GM13977 (cell line): ENCODE results near the gene SPECC1.

Source experiments
- DNase-seq: peaks from one replicate; pipeline ENCODE4 v3.0.0; 2012; ENCODE audit warnings: low spot score
- in situ Hi-C: fragments of 300-500 bp; cut with MboI; formaldehyde crosslinking; loops from one replicate; pipeline ENCODE4 v1.12.0; 2022; ENCODE audit warnings: low sequenced_read_pairs, low pct_unique_long_range_greater_than_20kb, mixed read lengths, inconsistent platforms; ENCODE audit not compliant: unreplicated experiment
- TF ChIP-seq, protein P1 (sequence below): IDR thresholded peaks from 2 replicates; pipeline ENCODE4 v1.5.1; 2012; ENCODE audit warnings: mild to moderate bottlenecking, control low read depth; ENCODE audit not compliant: insufficient read depth; ENCODE audit errors: extremely low read depth, missing control alignments

SPECC1 gene

DNA sequence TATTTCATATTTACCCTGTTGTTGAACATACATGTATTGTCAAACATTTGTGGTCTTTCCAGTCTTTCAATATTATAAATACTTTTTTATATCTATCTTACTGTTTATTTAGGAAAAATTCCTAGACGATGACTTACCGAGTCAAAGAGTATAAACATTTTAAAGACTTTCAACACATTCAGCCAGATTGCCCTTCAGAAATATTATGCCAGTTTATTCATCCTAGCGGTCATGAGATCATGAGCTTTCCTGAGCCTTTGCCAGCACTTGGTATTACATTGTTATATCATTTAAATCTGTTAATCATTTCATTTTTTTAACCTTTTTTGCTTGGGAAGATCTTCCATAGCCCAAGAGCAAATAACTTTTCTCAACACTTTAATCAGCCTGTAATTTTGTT is 197.4 kb downstream of the SPECC1 start:
- no peak for DNase-seq
- in situ Hi-C loops: no loop called here
- TF ChIP-seq, protein P1, sequence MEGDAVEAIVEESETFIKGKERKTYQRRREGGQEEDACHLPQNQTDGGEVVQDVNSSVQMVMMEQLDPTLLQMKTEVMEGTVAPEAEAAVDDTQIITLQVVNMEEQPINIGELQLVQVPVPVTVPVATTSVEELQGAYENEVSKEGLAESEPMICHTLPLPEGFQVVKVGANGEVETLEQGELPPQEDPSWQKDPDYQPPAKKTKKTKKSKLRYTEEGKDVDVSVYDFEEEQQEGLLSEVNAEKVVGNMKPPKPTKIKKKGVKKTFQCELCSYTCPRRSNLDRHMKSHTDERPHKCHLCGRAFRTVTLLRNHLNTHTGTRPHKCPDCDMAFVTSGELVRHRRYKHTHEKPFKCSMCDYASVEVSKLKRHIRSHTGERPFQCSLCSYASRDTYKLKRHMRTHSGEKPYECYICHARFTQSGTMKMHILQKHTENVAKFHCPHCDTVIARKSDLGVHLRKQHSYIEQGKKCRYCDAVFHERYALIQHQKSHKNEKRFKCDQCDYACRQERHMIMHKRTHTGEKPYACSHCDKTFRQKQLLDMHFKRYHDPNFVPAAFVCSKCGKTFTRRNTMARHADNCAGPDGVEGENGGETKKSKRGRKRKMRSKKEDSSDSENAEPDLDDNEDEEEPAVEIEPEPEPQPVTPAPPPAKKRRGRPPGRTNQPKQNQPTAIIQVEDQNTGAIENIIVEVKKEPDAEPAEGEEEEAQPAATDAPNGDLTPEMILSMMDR: no peak

DNA sequence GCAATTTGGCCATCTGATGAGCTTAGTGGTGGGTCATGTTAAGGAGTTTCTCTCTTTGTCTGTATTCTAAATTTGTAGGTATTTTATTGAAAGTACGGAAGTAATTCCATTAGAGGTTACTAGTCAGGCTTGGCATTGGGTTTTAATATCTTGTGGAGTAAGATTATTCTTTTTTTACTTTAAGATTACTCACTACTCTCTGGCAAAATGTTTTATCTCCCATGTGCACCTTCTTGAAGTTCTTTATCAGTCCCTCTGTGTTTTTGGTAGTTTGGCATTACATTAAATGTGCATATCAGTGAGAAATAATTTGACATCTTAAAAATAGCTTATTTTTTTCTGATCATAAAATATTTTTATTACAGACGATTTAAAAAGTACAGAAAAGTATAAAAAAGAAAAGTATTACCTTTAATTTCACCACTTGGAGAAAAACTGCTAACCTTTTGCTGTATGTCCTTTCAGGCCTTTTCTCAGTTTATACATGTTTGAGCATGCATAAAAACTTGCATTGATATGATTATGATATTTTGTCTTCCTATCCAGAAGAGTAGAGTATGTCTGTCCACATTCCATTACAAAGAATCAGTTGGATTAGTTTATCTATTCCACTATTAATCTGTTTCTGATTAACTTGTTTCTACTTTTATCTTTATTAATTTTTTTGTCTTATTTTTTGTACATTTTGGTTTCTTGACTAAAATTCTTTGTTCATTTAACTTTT is 198.3 kb downstream of the SPECC1 start:
- in situ Hi-C loops: no loop called here
- TF ChIP-seq, protein P1: no peak
- no peak for DNase-seq

DNA sequence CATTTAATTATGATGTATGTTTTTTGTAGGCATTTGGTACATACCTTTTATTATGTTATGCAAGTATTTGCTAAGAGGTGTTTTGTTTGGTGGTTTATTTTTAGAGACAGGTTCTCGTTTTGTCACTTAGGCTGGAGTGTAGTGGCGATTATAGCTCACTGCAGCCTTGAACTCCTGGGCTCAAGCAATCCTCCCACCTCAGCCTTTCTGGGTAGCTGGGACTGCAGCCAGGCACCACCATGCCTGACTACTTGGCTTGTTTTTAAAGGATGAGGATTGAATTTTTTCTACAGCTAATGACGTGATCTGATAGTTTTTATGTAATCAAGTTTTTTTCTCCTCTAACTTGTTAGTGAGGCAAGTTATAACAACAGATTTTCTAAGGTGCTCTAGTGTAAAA is 199.6 kb downstream of the SPECC1 start:
- in situ Hi-C loops: no loop called here
- TF ChIP-seq, protein P1: no peak
- no peak for DNase-seq

DNA sequence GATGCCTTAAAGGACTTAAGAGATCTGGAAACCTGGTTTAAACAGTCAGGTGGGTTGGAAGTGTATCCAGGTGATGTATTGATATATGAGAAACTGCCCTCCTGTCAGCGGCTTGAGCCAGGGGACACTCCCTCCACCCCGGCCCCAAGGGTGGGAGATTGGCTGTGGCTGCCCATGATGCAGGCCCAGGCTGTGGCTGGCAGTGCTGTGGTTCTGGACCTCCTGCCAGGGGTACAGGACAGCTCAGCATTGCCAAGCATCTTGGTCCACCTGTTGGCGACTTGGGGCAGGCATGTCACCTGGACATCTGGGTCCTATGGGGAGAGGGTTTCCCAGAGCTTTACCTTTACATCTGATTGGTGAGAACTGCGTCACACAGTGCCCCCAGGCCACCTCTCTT is 201.0 kb downstream of the SPECC1 start:
- no peak for DNase-seq
- TF ChIP-seq, protein P1: no peak
- in situ Hi-C loops: no loop called here

DNA sequence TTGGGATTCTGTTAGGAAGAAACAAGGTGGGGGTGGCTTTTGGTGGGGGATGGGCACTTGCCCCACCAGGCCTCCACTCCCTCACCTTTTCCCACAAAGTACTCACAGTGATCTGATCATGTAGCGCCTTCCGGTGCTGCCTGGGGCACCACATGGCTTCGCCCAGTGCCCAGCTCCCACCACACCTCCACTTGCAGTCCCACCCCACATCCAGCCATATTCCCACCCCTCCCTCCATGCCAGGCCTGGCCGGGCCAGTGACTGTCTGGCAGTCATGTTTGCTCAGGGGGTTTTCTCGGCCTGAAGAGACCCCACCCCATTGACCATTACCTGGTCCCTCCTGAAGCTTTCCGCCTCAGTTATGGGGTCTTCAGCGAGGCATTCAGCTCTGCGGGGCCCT is 201.5 kb downstream of the SPECC1 start:
- TF ChIP-seq, protein P1: no peak
- no peak for DNase-seq
- in situ Hi-C loops: no loop called here

DNA sequence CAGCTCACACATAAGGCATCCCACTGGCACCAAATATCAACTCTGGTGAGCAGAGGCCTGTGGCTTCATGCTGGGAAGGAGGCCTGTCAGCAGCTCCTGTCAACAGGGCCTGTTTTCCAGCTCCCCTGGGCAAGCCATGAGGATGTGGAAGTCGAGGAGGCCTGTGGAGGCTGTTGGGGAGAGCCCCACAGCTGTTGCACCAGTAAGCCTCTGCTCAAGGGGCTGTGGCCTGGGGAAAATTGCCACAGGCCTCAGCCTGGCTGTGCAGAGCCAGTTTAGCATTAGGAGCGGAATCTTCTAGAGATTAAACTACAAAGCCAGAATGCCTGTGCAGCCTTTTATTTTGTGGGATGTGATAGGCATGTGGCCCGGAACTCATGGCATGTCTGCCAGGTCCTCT is 202.1 kb downstream of the SPECC1 start:
- no peak for DNase-seq
- in situ Hi-C loops: no loop called here
- TF ChIP-seq, protein P1: no peak

DNA sequence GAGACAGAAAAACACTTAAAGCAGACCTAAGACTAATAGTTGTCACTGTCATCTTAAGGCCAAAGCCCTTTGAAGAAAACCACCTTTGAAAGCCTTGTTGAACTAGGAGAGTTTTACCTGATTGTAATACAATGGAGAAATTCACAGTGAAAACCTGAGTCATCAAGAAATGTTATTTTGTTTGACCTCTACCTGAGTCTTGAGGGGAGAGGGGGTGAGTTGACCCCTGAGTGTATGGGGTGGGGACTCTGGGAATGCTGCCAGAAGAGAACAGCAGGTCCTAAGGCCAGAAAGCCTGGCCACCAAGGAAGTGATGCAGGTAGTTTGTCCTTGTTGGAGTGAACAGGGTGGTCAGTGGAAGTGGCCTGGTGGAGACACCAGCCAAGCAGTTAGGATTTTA is 204.3 kb downstream of the SPECC1 start:
- in situ Hi-C loops: no loop called here
- no peak for DNase-seq
- TF ChIP-seq, protein P1: no peak
